ENCODE measurements around the gene PTPRR.

The PTPRR gene

GRCh38 chr12:70920251-70920851 lies at the start of gene PTPRR:
TSS of gene PTPRR (minus strand) at chr12:70920738. CDS start at chr12:70920390, 348 bp downstream.
- no peak for DNase-seq

- no peak for DNase-seq
Observed at GRCh38 chr12:70966996-70967790, 46.7 kb upstream of the PTPRR start.

- DNase-seq = no peak
Observed at GRCh38 chr12:70966046-70966445, 45.5 kb upstream of the PTPRR start.

GRCh38 chr12:70964867-70965510 lies 44.5 kb upstream of the PTPRR start:
- DNase-seq = no peak

- DNase-seq = no peak
Observed at GRCh38 chr12:70963081-70963660, 42.6 kb upstream of the PTPRR start.

- no peak for DNase-seq
Observed at GRCh38 chr12:70962226-70962794, 41.8 kb upstream of the PTPRR start.

- no peak for DNase-seq
Observed at GRCh38 chr12:70960484-70960883, 39.9 kb upstream of the PTPRR start.

- no peak for DNase-seq
Observed at GRCh38 chr12:70955415-70955814, 34.9 kb upstream of the PTPRR start.

GRCh38 chr12:70950451-70950850 lies 29.9 kb upstream of the PTPRR start:
- no peak for DNase-seq

- no peak for DNase-seq
Observed at GRCh38 chr12:70948976-70949336, 28.4 kb upstream of the PTPRR start.

GRCh38 chr12:70948236-70948975 lies 27.9 kb upstream of the PTPRR start:
- DNase-seq = no peak

GRCh38 chr12:70936203-70936813 lies 15.8 kb upstream of the PTPRR start:
- DNase-seq = no peak

- DNase-seq = no peak
Observed at GRCh38 chr12:70933133-70933532, 12.6 kb upstream of the PTPRR start.

- no peak for DNase-seq
Observed at GRCh38 chr12:70929029-70929428, 8.5 kb upstream of the PTPRR start.

GRCh38 chr12:70928071-70928470 lies 7.5 kb upstream of the PTPRR start:
- DNase-seq = no peak

- no peak for DNase-seq
Observed at GRCh38 chr12:70927356-70927755, 6.8 kb upstream of the PTPRR start.

GRCh38 chr12:70925539-70925938 lies 5.0 kb upstream of the PTPRR start:
- no peak for DNase-seq

- DNase-seq = no peak
Observed at GRCh38 chr12:70920891-70921290, 353 bp upstream of the PTPRR start.

- no peak for DNase-seq
Observed at GRCh38 chr12:70919597-70920035, 922 bp downstream of the PTPRR start.

- DNase-seq = no peak
Observed at GRCh38 chr12:70919176-70919575, 1.4 kb downstream of the PTPRR start.

- no peak for DNase-seq
Observed at GRCh38 chr12:70918321-70918720, 2.2 kb downstream of the PTPRR start.

- no peak for DNase-seq
Observed at GRCh38 chr12:70910666-70911065, 9.9 kb downstream of the PTPRR start.
